Right lung (tissue), 5 donors: Measurements from ENCODE around the gene DGKA. TPM values are rescaled to one million over a fixed set of nuclear protein-coding genes. Genes with fewer than 3 reads are reported as not detected.

Source experiments
- DNase-seq, 2 donors: peaks; one replicate each; pipeline ENCODE4 v3.0.0-alpha.2; 2013
- polyA plus RNA-seq, 5 donors: library from polyadenylated mRNA; unstranded; fragments of 120-200 nt; gene quantifications; one replicate each; pipeline versions ENCODE4 v1.2.1 to v1.2.3, GENCODE V29; 2013; ENCODE audit warnings: inconsistent platforms in 1 of 5, low replicate concordance in 1 of 5; ENCODE audit not compliant: insufficient read length in 5 of 5, insufficient read depth in 1 of 5

DGKA gene
- polyA plus RNA-seq, 5 donors = 27.7 to 44.8 (median 39.6) TPM

- no peak for DNase-seq
Measured at GRCh38 chr12:55929306-55929791, 1.6 kb upstream of the DGKA start.

- DNase-seq = no peak
Measured at GRCh38 chr12:55931317-55931779, 386 bp downstream of the DGKA start.

GRCh38 chr12:55931780-55932550 lies 1.0 kb downstream of the DGKA start:
- DNase-seq = peak; percentile 63 to 69

- peak in 1 of 2 donors; percentile 24 for DNase-seq
Measured at GRCh38 chr12:55932551-55932910, 1.6 kb downstream of the DGKA start.

- DNase-seq = no peak
Measured at GRCh38 chr12:55933169-55933798, 2.3 kb downstream of the DGKA start.

- no peak for DNase-seq
Measured at GRCh38 chr12:55933799-55934742, 3.1 kb downstream of the DGKA start.

- DNase-seq = no peak
Measured at GRCh38 chr12:55934773-55935172, 3.8 kb downstream of the DGKA start.

- peak in 1 of 2 donors; percentile 12 for DNase-seq
Measured at GRCh38 chr12:55935738-55936151, 4.8 kb downstream of the DGKA start.

GRCh38 chr12:55937981-55938380 lies 7.0 kb downstream of the DGKA start:
- DNase-seq = no peak

- no peak for DNase-seq
Measured at GRCh38 chr12:55938826-55939501, 8.0 kb downstream of the DGKA start.

GRCh38 chr12:55940065-55940732 lies 9.2 kb downstream of the DGKA start:
- DNase-seq = peak; percentile 76 to 78

- no peak for DNase-seq
Measured at GRCh38 chr12:55942055-55942454, 11.1 kb downstream of the DGKA start.

GRCh38 chr12:55942577-55943136 lies 11.7 kb downstream of the DGKA start:
- DNase-seq = no peak

- DNase-seq = no peak
Measured at GRCh38 chr12:55946553-55946952, 15.6 kb downstream of the DGKA start.

- no peak for DNase-seq
Measured at GRCh38 chr12:55955344-55955743, 24.4 kb downstream of the DGKA start.

- DNase-seq = no peak
Measured at GRCh38 chr12:55955800-55956508, 25.0 kb downstream of the DGKA start.

- no peak for DNase-seq
Measured at GRCh38 chr12:55957106-55957859, 26.3 kb downstream of the DGKA start.

- DNase-seq = no peak
Measured at GRCh38 chr12:55963760-55964159, 32.8 kb downstream of the DGKA start.

- DNase-seq = no peak
Measured at GRCh38 chr12:55965240-55965639, 34.3 kb downstream of the DGKA start.
